IMR-90 (cell line): ENCODE data around the gene CENPN.
A peak's percentile ranks its signal among the peaks of the same experiment; 100 is the strongest.

Source experiments
- CEBPB ChIP-seq: IDR thresholded peaks from 2 replicates; pipeline ENCODE4 v1.6.1; 2012; ENCODE audit warnings: low read depth, low read length, improper control_type of control experiment
- CHD1 ChIP-seq: IDR thresholded peaks from 2 replicates; pipeline ENCODE4 v1.6.1; 2012; ENCODE audit warnings: low read depth, low read length, improper control_type of control experiment
- FOS ChIP-seq: fragments of 150-350 bp; IDR thresholded peaks from 2 replicates; pipeline ENCODE4 v1.6.1; 2016; ENCODE audit warnings: low read depth, low read length
- MAFK ChIP-seq: IDR thresholded peaks from 2 replicates; pipeline ENCODE4 v1.6.1; 2012; ENCODE audit warnings: low read depth, low read length, improper control_type of control experiment
- MAZ ChIP-seq: IDR thresholded peaks from 2 replicates; pipeline ENCODE4 v1.6.1; 2012; ENCODE audit warnings: low read depth, mild to moderate bottlenecking, low read length, improper control_type of control experiment, moderate library complexity, borderline replicate concordance
- MXI1 ChIP-seq: IDR thresholded peaks from 2 replicates; pipeline ENCODE4 v1.6.1; 2012; ENCODE audit warnings: low read depth, mild to moderate bottlenecking, low read length, moderate library complexity, borderline replicate concordance
- NFE2L2 ChIP-seq: fragments of 150-350 bp; IDR thresholded peaks from 2 replicates; pipeline ENCODE4 v1.6.1; 2016; ENCODE audit warnings: low read depth, mild to moderate bottlenecking, low read length
- POLR2A ChIP-seq: IDR thresholded peaks from 2 replicates; pipeline ENCODE4 v1.6.1; 2012; ENCODE audit warnings: mild to moderate bottlenecking, low read depth, low read length
- RAD21 ChIP-seq: IDR thresholded peaks from 2 replicates; pipeline ENCODE4 v1.6.1; 2012; ENCODE audit warnings: low read length, improper control_type of control experiment
- RCOR1 ChIP-seq: IDR thresholded peaks from 2 replicates; pipeline ENCODE4 v1.6.1; 2012; ENCODE audit warnings: mild to moderate bottlenecking, low read length, improper control_type of control experiment; ENCODE audit not compliant: insufficient replicate concordance
- RFX5 ChIP-seq: IDR thresholded peaks from 2 replicates; pipeline ENCODE4 v1.8.0; 2012; ENCODE audit warnings: low read depth, mild to moderate bottlenecking, low read length, moderate library complexity
- SMC3 ChIP-seq: fragments of 150-350 bp; IDR thresholded peaks from 2 replicates; pipeline ENCODE4 v1.6.1; 2016; ENCODE audit warnings: low read depth, mild to moderate bottlenecking, antibody characterized with exemption, low read length, moderate library complexity
- TF ChIP-seq, protein P1 (sequence below): conservative IDR thresholded peaks from 2 replicates; pipeline ENCODE4 v1.5.1; 2012; ENCODE audit warnings: mild to moderate bottlenecking, low read depth, low read length, improper control_type of control experiment
- TF ChIP-seq, protein P2 (sequence below): fragments of 150-350 bp; IDR thresholded peaks from 2 replicates; pipeline ENCODE4 v1.6.1; 2017; ENCODE audit warnings: mild to moderate bottlenecking, antibody characterized with exemption, low read length, low read depth

DNA sequence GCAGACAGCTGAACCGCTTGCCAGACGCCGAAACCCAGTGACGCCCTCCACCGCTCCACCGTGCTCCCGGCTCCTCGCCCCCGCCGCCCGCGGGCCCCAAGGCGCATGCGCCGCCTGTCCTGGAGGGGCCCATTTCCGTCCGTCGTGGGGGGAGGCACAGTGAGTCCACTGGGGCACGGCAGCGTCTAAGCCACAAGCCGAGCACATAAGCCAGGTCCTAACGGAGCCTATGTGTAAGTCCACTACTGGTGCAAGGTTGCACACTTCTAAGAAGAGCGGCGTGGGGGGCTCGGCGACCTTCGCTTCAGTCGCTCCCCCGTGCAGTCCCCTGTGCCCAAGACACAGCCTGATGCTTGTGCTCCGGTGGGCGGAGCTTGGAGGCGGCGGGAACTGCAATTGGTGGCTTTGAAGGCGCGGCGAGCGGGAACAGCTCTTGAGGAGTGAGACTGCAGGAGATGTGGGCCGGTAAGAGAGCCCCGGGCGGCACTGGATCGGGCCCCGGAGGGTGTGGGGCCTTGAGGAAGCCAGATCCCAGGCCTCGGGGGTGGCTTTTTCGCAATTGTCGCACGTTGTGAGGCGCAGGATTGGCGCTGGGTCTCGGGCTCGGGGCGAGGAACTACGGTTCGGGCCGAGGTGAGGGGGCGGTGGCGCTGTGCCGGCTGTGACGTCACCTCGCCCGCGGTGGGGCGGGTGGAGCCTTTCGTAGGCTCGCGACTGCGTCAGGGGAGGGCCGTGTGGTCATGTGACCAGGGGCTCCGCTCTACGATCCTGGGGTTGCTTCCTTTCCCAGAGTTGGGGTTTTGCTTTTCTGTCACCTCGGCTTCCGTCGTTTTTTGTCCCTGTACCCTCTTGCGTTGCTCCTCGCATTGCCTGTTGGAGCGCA is at the start of gene CENPN, which contains the start of gene CMC2:
- TF ChIP-seq, protein P1, sequence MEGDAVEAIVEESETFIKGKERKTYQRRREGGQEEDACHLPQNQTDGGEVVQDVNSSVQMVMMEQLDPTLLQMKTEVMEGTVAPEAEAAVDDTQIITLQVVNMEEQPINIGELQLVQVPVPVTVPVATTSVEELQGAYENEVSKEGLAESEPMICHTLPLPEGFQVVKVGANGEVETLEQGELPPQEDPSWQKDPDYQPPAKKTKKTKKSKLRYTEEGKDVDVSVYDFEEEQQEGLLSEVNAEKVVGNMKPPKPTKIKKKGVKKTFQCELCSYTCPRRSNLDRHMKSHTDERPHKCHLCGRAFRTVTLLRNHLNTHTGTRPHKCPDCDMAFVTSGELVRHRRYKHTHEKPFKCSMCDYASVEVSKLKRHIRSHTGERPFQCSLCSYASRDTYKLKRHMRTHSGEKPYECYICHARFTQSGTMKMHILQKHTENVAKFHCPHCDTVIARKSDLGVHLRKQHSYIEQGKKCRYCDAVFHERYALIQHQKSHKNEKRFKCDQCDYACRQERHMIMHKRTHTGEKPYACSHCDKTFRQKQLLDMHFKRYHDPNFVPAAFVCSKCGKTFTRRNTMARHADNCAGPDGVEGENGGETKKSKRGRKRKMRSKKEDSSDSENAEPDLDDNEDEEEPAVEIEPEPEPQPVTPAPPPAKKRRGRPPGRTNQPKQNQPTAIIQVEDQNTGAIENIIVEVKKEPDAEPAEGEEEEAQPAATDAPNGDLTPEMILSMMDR = no peak
- TF ChIP-seq RAD21 = no peak
- TF ChIP-seq SMC3 = no peak
- TF ChIP-seq POLR2A = no peak; the same call in none of the 2 replicates
- no peak for TF ChIP-seq RFX5
- peak; percentile 76 for TF ChIP-seq MXI1
- no peak for TF ChIP-seq MAFK
- no peak for TF ChIP-seq NFE2L2
- TF ChIP-seq, protein P2, sequence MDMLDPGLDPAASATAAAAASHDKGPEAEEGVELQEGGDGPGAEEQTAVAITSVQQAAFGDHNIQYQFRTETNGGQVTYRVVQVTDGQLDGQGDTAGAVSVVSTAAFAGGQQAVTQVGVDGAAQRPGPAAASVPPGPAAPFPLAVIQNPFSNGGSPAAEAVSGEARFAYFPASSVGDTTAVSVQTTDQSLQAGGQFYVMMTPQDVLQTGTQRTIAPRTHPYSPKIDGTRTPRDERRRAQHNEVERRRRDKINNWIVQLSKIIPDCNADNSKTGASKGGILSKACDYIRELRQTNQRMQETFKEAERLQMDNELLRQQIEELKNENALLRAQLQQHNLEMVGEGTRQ = peak; percentile 96
- TF ChIP-seq FOS = no peak
- TF ChIP-seq RCOR1 = no peak
- peak; percentile 100; the same call in 1 of the 2 replicates for TF ChIP-seq CHD1
- peak; percentile 87; the same call in 1 of the 2 replicates for TF ChIP-seq MAZ
- TF ChIP-seq CEBPB = peak; percentile 31
